GM08714 (cell line): Measurements from ENCODE around the gene C6orf163.
"Not testable (repeated sequence)": the region's sequence is repeated elsewhere in the genome, so short reads cannot be mapped to it uniquely, and the experiment has no call there.

Source experiments
- H3K4me3 ChIP-seq: fragments of 200-500 bp; sonication (Bioruptor generic); 2 replicates; pipeline ENCODE4 v1.5.1; 2014; ENCODE audit warnings: mild to moderate bottlenecking, low read length, inconsistent platforms
- ZNF274 ChIP-seq: IDR thresholded peaks from 2 replicates; pipeline ENCODE4 v1.6.1; 2012; ENCODE audit warnings: mild to moderate bottlenecking, low read depth, low read length

C6orf163 gene

GRCh38 chr6:87344731-87345130 lies at the start of gene C6orf163:
Gene C6orf163 (plus strand): TSS chr6:87344813. CDS start chr6:87345100, 287 bp downstream.
- H3K4me3 ChIP-seq: no peak within 1 kb of the TSS
- TF ChIP-seq ZNF274: no peak

- TF ChIP-seq ZNF274: no peak
Observed at GRCh38 chr6:87297119-87297518, 47.5 kb upstream of the C6orf163 start.

GRCh38 chr6:87301277-87301676 lies 43.3 kb upstream of the C6orf163 start:
- H3K4me3 ChIP-seq: not testable (repeated sequence)

More at GRCh38 chr6:87297119-87297518, 47.5 kb upstream of the C6orf163 start:
- no peak overlapping the region for H3K4me3 ChIP-seq

GRCh38 chr6:87308970-87309369 lies 35.6 kb upstream of the C6orf163 start:
- no peak overlapping the region for H3K4me3 ChIP-seq
- no peak for TF ChIP-seq ZNF274

GRCh38 chr6:87312860-87313259 lies 31.8 kb upstream of the C6orf163 start:
- no peak for TF ChIP-seq ZNF274
- no peak overlapping the region for H3K4me3 ChIP-seq

GRCh38 chr6:87315071-87315470 lies 29.5 kb upstream of the C6orf163 start:
- H3K4me3 ChIP-seq: no peak overlapping the region
- no peak for TF ChIP-seq ZNF274

GRCh38 chr6:87319271-87319987 lies 25.2 kb upstream of the C6orf163 start:
- H3K4me3 ChIP-seq: no peak overlapping the region

GRCh38 chr6:87322304-87323212 lies 22.1 kb upstream of the C6orf163 start, which contains the start of gene SMIM8:
Gene SMIM8 (plus strand): TSS chr6:87322588. CDS start chr6:87337032, 14,444 bp downstream.
- TF ChIP-seq ZNF274: no peak
- H3K4me3 ChIP-seq: peak within 1 kb of the TSS; percentile 97

More at GRCh38 chr6:87319271-87319987, 25.2 kb upstream of the C6orf163 start:
- no peak for TF ChIP-seq ZNF274

GRCh38 chr6:87323880-87324279 lies 20.7 kb upstream of the C6orf163 start:
- not testable (repeated sequence) for H3K4me3 ChIP-seq

GRCh38 chr6:87330961-87331360 lies 13.7 kb upstream of the C6orf163 start:
- no peak for TF ChIP-seq ZNF274
- no peak overlapping the region for H3K4me3 ChIP-seq

GRCh38 chr6:87333033-87333432 lies 11.6 kb upstream of the C6orf163 start:
- TF ChIP-seq ZNF274: no peak
- no peak overlapping the region for H3K4me3 ChIP-seq

GRCh38 chr6:87333591-87334181 lies 10.9 kb upstream of the C6orf163 start:
- H3K4me3 ChIP-seq: no peak overlapping the region
- TF ChIP-seq ZNF274: no peak

- no peak for TF ChIP-seq ZNF274
Observed at GRCh38 chr6:87334683-87335082, 9.9 kb upstream of the C6orf163 start.

GRCh38 chr6:87336367-87336766 lies 8.2 kb upstream of the C6orf163 start:
- TF ChIP-seq ZNF274: no peak

More at GRCh38 chr6:87334683-87335082, 9.9 kb upstream of the C6orf163 start:
- no peak overlapping the region for H3K4me3 ChIP-seq

GRCh38 chr6:87340230-87340629 lies 4.4 kb upstream of the C6orf163 start:
- TF ChIP-seq ZNF274: no peak
- no peak overlapping the region for H3K4me3 ChIP-seq

More at GRCh38 chr6:87336367-87336766, 8.2 kb upstream of the C6orf163 start:
- no peak overlapping the region for H3K4me3 ChIP-seq
